Pancreas (tissue), 10 donors: ENCODE data around the gene TMEM59. TPM values are rescaled to one million over a fixed set of nuclear protein-coding genes. Genes with fewer than 3 reads are reported as not detected.
A peak's percentile ranks its signal among the peaks of the same experiment; 100 is the strongest.

Experiments
- ATAC-seq, 4 donors: fragments of 200-7000 bp; cut with Tn5 transposase; one replicate each; pipeline versions ENCODE4 v1.8.0 to v1.9.1; 2020; ENCODE audit warnings: mild to moderate bottlenecking in 4 of 4, moderate library complexity in 4 of 4
- DNase-seq, 6 donors: peaks; one replicate each; pipeline ENCODE4 v3.0.0-alpha.2; 2020
- FAIRE-seq: peaks from 2 replicates; lab custom pipeline; 2012; peaks lifted over from hg19 to GRCh38; lab: Jason Lieb, UNC
- H3K27ac ChIP-seq, 4 donors: fragments of 200-600 bp; sonication (generic); 1 replicate in 3 of 4; 2 replicates in 1 of 4; pipeline versions ENCODE4 v1.5.0 to v1.8.0; 2020
- H3K27me3 ChIP-seq, 4 donors: fragments of 200-600 bp; one replicate each; pipeline ENCODE4 v1.8.0; 2021
- H3K36me3 ChIP-seq, 3 donors: fragments of 200-600 bp; sonication (generic) in 1 of 3; one replicate each; pipeline versions ENCODE4 v1.5.0 to v1.8.0; 2020 to 2021
- H3K4me1 ChIP-seq, 3 donors: fragments of 200-600 bp; one replicate each; pipeline ENCODE4 v1.8.0; 2021
- H3K4me3 ChIP-seq, 4 donors: fragments of 200-600 bp; sonication (generic) in 2 of 4; one replicate each; pipeline versions ENCODE4 v1.5.0 to v1.8.0; 2020 to 2021
- H3K9me3 ChIP-seq, 4 donors: fragments of 200-600 bp; one replicate each; pipeline ENCODE4 v1.8.0; 2021
- WGBS, 2 donors: extraction: QIAGEN DNeasy Blood & Tissue Kit; methylation state at CpG; one replicate each; pipeline ENCODE4 v1.1.7; 2013; 5-methylcytosine and 5-hydroxymethylcytosine counted together
- intact Hi-C, 3 donors: fragments of 100-400 bp; cut with DNase I; formaldehyde crosslinking; loops; one replicate each; pipeline versions ENCODE4 v1.11.1 to v1.14.2; 2022
- polyA plus RNA-seq, 2 donors: library from polyadenylated mRNA; stranded (reverse); fragments of 200-250 nt; gene quantifications; one replicate each; pipeline ENCODE4 v1.2.3, GENCODE V29; 2013
- total RNA-seq, 6 donors: library from RNA; stranded (reverse); fragmentation: NEBNext Ultra II Directional in 4 of 6; extraction: Animal tissue kit (Norgen Biotek cat#: 25700) in 4 of 6; gene quantifications; one replicate each; pipeline versions ENCODE4 v1.2.1 to v1.2.4, GENCODE V29; 2021 to 2023
- TF ChIP-seq, protein P1 (sequence below), 4 donors: fragments of 200-600 bp; sonication (generic) in 3 of 4; IDR thresholded peaks; one replicate each; pipeline versions ENCODE4 v1.5.0 to v1.8.0; 2021; ENCODE audit warnings: antibody characterized with exemption in 4 of 4
- donor health status: healthy with polysubstance abuse.
- donor health status: DM: no; HTN: no; CAD: no; lungs with moderate emphysema.
- donor health status: DM: no; HTN: no; CAD: no.
- donor health status: control.
- donor health status: control.
- donor health status: Bipolar disorder and iron deficiency.
- donor health status: DM: yes; HTN: yes; CAD: no.
- donor health status: DM: no; HTN: no; CAD: no.
- donor health status: DM: no; HTN: no; CAD: no.
- donor health status: DM: yes; HTN: yes; CAD: no.

The TMEM59 gene
- total and polyA plus RNA-seq, 8 donors: 59.9 to 316 (median 232) TPM

DNA sequence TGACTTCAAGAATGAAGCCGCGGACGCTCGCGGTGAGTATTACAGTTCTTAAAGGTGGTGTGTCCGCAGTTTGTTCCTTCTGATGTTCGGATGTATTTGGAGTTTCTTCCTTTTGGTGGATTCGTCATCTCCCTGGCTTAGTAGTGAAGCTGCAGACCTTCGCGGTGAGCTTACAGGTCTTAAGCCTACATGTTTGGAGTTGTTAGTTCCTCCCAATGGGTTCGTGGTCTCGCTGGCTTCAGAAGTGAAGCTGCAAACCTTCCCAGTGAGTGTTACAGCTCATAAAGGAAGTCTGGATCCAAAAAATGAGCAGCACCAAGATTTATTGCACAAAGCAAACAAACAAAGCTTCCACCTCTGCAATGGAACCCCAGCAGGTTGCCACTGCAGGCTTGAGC is 49.8 kb downstream of the TMEM59 start:
- intact Hi-C loops: no loop called here
- TF ChIP-seq, protein P1, sequence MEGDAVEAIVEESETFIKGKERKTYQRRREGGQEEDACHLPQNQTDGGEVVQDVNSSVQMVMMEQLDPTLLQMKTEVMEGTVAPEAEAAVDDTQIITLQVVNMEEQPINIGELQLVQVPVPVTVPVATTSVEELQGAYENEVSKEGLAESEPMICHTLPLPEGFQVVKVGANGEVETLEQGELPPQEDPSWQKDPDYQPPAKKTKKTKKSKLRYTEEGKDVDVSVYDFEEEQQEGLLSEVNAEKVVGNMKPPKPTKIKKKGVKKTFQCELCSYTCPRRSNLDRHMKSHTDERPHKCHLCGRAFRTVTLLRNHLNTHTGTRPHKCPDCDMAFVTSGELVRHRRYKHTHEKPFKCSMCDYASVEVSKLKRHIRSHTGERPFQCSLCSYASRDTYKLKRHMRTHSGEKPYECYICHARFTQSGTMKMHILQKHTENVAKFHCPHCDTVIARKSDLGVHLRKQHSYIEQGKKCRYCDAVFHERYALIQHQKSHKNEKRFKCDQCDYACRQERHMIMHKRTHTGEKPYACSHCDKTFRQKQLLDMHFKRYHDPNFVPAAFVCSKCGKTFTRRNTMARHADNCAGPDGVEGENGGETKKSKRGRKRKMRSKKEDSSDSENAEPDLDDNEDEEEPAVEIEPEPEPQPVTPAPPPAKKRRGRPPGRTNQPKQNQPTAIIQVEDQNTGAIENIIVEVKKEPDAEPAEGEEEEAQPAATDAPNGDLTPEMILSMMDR (IDR thresholded peaks at IDR 0.05): no peak
- Histone ChIP-seq H3K27ac (no peak overlapping the region), H3K9me3 (no peaks in the 10 kb centered on the region), H3K4me1 (no peaks in the 10 kb centered on the region), H3K36me3 (no peaks in the 10 kb centered on the region), H3K27me3 (no peaks in the 10 kb centered on the region), H3K4me3 (no peak overlapping the region)
- FAIRE-seq (no peak), ATAC-seq (no peak), DNase-seq (no peak)
- 95% methylated on average over 12 of the region's 12 CpGs for WGBS, 2 donors

DNA sequence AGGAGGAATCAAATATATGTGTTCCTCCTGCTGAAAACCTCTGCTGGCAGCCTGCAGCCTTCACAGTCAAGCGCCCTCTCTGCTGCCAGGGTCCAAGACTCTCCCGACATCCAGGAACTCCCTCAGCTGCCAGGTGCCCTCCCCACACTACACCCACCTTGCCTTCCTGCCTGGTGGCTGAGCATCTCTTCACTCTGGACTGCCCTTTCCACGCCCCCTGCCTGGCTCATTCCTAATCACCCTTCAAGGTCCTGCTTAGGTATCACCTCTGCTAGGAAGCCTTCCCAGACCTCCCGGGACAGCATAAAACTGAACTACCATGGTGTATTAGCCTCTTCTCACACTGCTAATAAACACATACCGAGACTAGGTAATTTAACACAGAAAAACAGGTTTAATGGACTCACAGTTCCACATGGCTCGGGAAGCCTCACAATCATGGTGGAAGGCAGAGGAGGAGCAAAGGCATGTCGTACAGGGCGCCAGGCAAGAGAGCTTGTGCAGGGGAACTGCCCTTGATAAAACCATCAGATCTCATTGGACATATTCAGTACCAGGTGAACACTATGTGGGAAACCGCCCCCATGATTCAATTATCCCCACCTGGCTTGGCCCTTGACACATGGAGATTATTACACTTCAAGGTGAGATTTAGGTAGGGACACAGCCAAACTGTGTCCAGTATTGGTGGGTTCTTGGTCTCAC is 50.3 kb downstream of the TMEM59 start:
- H3K27ac ChIP-seq: no peak overlapping the region
- WGBS, 2 donors: 78 to 87% methylated on average over 9 of the region's 9 CpGs
- intact Hi-C loops: no loop called here
- H3K27me3 ChIP-seq: no peaks in the 10 kb centered on the region
- H3K9me3 ChIP-seq: no peaks in the 10 kb centered on the region
- FAIRE-seq (no peak), ATAC-seq (no peak), DNase-seq (no peak)
- no peak overlapping the region for H3K4me3 ChIP-seq
- H3K4me1 ChIP-seq: no peaks in the 10 kb centered on the region
- TF ChIP-seq, protein P1 (IDR thresholded peaks at IDR 0.05): no peak
- H3K36me3 ChIP-seq: no peaks in the 10 kb centered on the region

DNA sequence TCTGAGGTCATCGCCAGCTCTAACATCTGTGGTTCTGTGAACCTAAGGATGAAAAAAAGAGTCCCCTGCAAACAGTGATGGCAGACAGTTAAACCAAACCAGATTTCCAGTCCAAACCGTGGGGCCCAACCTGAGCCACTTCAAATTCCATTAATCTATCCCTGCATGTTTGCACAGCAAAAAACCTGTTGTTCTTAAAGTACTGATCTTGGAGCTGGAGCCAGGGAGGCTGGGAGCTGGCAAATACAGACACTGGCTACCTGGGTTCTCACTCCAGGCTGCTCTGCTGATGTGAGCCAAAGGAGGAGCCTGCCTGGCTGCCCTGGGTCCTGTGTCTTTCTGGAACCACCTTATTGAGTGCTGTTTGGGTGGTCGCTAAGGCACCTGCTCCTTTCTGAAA is 51.4 kb downstream of the TMEM59 start:
- 17 to 34% methylated on average over 3 of the region's 3 CpGs for WGBS, 2 donors
- intact Hi-C loops: no loop called here
- Histone ChIP-seq H3K4me1 (no peaks in the 10 kb centered on the region), H3K4me3 (no peak overlapping the region), H3K27me3 (no peaks in the 10 kb centered on the region), H3K9me3 (no peaks in the 10 kb centered on the region), H3K27ac (peak overlapping the region in 1 of 4 donors; percentile 8), H3K36me3 (no peaks in the 10 kb centered on the region)
- DNase-seq (no peak), FAIRE-seq (no peak), ATAC-seq (peak in 3 of 4 donors; percentile 29 to 58 (median 38))
- TF ChIP-seq, protein P1 (IDR thresholded peaks at IDR 0.05): no peak

DNA sequence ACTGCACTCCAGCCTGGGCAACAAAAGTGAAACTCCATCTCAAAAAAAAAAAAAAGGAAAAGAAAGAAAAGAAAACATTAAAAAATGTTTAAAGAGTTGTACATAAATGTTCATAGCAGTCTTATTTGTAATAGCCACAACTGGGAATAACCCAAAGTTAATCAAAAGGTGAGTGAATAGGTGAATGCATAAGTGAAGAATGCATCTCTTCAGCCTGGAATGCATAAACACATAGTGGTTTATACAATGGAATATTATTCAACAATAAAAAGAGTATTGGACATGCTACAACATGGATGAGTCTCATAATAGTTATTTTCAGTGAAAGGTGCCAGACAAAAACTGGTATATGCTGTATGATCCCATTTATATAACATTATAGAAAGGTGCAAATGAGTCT is 53.1 kb downstream of the TMEM59 start:
- H3K4me3 ChIP-seq: no peak overlapping the region
- DNase-seq (no peak), FAIRE-seq (no peak), ATAC-seq (no peak)
- intact Hi-C loops: no loop called here
- H3K27ac ChIP-seq: no peak overlapping the region
- TF ChIP-seq, protein P1 (IDR thresholded peaks at IDR 0.05): no peak
- H3K36me3 ChIP-seq: no peaks in the 10 kb centered on the region
- H3K27me3 ChIP-seq: no peaks in the 10 kb centered on the region
- H3K9me3 ChIP-seq: no peaks in the 10 kb centered on the region
- no peaks in the 10 kb centered on the region for H3K4me1 ChIP-seq

DNA sequence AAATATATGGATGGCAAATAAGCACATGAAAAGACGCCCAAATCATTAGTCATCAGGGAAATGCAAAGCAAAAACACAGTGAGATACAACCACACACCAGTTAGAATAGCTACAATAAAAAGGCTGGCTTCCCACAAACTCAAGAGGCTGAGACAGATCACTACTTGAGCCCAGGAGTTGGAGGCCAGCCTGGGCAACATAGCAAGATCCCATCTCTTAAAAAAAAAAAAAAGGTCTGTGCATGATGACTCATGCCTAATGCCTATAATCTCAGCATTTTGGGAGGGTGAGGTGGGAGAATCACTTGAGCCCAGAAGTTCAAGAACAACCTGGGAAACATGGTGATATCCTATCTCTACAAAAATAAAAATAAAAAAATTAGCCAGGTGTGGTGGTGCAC is 54.8 kb downstream of the TMEM59 start:
- DNase-seq: no peak
- ATAC-seq: no peak
- H3K27ac ChIP-seq: no peak overlapping the region
- H3K4me3 ChIP-seq: no peak overlapping the region
- FAIRE-seq: no peak
- H3K27me3 ChIP-seq: no peaks in the 10 kb centered on the region
- intact Hi-C loops: no loop called here
- no peaks in the 10 kb centered on the region for H3K4me1 ChIP-seq
- TF ChIP-seq, protein P1 (IDR thresholded peaks at IDR 0.05): no peak
- 95 to 100% methylated on average over 1 of the region's 1 CpG for WGBS, 2 donors
- H3K36me3 ChIP-seq: no peaks in the 10 kb centered on the region
- H3K9me3 ChIP-seq: no peaks in the 10 kb centered on the region
